ENCODE measurements around the gene DSCAM.

GRCh38 chr21:40687625-40688024 is 159.3 kb downstream of the DSCAM start:
- TF ChIP-seq, protein P1, sequence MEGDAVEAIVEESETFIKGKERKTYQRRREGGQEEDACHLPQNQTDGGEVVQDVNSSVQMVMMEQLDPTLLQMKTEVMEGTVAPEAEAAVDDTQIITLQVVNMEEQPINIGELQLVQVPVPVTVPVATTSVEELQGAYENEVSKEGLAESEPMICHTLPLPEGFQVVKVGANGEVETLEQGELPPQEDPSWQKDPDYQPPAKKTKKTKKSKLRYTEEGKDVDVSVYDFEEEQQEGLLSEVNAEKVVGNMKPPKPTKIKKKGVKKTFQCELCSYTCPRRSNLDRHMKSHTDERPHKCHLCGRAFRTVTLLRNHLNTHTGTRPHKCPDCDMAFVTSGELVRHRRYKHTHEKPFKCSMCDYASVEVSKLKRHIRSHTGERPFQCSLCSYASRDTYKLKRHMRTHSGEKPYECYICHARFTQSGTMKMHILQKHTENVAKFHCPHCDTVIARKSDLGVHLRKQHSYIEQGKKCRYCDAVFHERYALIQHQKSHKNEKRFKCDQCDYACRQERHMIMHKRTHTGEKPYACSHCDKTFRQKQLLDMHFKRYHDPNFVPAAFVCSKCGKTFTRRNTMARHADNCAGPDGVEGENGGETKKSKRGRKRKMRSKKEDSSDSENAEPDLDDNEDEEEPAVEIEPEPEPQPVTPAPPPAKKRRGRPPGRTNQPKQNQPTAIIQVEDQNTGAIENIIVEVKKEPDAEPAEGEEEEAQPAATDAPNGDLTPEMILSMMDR (IDR thresholded peaks at IDR 0.05), result no peak
- no peak for TF ChIP-seq EP300 (IDR thresholded peaks at IDR 0.05)
